ENCODE measurements around the gene LY6G5C. TPM values are rescaled to one million over a fixed set of nuclear protein-coding genes. Genes with fewer than 3 reads are reported as not detected.
A peak's percentile ranks its signal among the peaks of the same experiment; 100 is the strongest.

The LY6G5C gene
- total RNA-seq, 1 experiment from 2014 or later, result 0.62 TPM

DNA sequence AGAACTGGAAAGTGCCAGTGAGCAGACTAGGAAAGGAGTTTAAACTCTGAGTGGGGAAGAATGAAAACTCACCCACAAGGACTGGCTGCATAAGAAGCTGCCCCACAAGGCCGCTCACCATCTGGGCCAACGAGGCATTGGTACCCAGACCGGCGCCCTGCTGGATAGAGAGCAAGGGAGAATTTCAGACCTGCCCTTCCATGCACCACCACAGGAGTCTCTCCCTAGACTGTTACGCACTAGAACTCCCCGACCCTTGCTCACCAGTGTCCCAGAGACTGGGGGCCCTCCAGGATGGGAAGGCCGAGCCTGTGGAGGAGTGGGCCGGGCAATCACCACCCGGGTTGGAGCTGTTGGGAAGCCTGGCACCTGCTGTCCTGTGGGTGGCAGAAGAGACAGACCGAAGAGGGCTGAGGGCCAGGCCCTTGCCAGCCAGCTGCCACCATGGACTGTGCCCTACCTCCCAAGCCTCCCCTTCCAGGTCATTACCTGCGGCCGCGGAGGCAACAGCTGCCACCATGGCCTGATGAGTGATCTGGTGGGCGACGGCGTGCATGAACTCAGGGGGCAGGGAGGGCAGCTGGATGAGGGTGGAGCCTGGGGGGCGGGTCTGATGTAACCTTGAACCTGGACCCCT is 36.9 kb downstream of the LY6G5C start:
- peaks cover 30% of the 10 kb centered on the region for H3K36me3 ChIP-seq (ENCODE audit: control insufficient read depth, insufficient read depth, low read length)
- no peak overlapping the region for H3K4me3 ChIP-seq (ENCODE audit: low read depth in 2 of 2, low read length in 2 of 2)
- in situ Hi-C loops (cut with HindIII; ENCODE audit: low pct_unique_long_range_greater_than_20kb, low sequenced_read_pairs), result no loop called here
- no peaks in the 10 kb centered on the region for H3K27me3 ChIP-seq (ENCODE audit: control insufficient read depth, insufficient read depth, low read length)
- ChIA-PET POLR2A (no interaction called here), CTCF (interaction anchor here (0.6 kb wide), 1 partner anchor 209 kb away, joined by 3 read pairs; no protein-coding TSS in a partner anchor)
- ATAC-seq (0 out of 2 replicates have a peak, but pooled peaks have one; percentile 38), DNase-seq (ENCODE audit: low read depth, low spot score) (no peak)
- H3K9me3 ChIP-seq (ENCODE audit: control insufficient read depth, insufficient read depth, low read depth, low read length), result no peaks in the 10 kb centered on the region
- no peaks in the 10 kb centered on the region for H3K4me1 ChIP-seq (ENCODE audit: control insufficient read depth, insufficient read depth, low read length)
- TF ChIP-seq SIN3A (IDR thresholded peaks at IDR 0.05; ENCODE audit: borderline replicate concordance, insufficient read depth, low read depth, low read length), result no peak
- TF ChIP-seq, protein P1, sequence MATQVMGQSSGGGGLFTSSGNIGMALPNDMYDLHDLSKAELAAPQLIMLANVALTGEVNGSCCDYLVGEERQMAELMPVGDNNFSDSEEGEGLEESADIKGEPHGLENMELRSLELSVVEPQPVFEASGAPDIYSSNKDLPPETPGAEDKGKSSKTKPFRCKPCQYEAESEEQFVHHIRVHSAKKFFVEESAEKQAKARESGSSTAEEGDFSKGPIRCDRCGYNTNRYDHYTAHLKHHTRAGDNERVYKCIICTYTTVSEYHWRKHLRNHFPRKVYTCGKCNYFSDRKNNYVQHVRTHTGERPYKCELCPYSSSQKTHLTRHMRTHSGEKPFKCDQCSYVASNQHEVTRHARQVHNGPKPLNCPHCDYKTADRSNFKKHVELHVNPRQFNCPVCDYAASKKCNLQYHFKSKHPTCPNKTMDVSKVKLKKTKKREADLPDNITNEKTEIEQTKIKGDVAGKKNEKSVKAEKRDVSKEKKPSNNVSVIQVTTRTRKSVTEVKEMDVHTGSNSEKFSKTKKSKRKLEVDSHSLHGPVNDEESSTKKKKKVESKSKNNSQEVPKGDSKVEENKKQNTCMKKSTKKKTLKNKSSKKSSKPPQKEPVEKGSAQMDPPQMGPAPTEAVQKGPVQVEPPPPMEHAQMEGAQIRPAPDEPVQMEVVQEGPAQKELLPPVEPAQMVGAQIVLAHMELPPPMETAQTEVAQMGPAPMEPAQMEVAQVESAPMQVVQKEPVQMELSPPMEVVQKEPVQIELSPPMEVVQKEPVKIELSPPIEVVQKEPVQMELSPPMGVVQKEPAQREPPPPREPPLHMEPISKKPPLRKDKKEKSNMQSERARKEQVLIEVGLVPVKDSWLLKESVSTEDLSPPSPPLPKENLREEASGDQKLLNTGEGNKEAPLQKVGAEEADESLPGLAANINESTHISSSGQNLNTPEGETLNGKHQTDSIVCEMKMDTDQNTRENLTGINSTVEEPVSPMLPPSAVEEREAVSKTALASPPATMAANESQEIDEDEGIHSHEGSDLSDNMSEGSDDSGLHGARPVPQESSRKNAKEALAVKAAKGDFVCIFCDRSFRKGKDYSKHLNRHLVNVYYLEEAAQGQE (IDR thresholded peaks at IDR 0.05; ENCODE audit: insufficient read depth in 1 of 2, low read depth in 2 of 2, low read length in 1 of 2), result no peak
- no peak for TF ChIP-seq POLR2AphosphoS5 (IDR thresholded peaks at IDR 0.05; ENCODE audit: low read depth, low read length)
- TF ChIP-seq, protein P2, sequence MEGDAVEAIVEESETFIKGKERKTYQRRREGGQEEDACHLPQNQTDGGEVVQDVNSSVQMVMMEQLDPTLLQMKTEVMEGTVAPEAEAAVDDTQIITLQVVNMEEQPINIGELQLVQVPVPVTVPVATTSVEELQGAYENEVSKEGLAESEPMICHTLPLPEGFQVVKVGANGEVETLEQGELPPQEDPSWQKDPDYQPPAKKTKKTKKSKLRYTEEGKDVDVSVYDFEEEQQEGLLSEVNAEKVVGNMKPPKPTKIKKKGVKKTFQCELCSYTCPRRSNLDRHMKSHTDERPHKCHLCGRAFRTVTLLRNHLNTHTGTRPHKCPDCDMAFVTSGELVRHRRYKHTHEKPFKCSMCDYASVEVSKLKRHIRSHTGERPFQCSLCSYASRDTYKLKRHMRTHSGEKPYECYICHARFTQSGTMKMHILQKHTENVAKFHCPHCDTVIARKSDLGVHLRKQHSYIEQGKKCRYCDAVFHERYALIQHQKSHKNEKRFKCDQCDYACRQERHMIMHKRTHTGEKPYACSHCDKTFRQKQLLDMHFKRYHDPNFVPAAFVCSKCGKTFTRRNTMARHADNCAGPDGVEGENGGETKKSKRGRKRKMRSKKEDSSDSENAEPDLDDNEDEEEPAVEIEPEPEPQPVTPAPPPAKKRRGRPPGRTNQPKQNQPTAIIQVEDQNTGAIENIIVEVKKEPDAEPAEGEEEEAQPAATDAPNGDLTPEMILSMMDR (IDR thresholded peaks at IDR 0.05), result no peak
- TF ChIP-seq TCF7L2 (IDR thresholded peaks at IDR 0.05; ENCODE audit: low read depth, low read length), result no peak
- no peak overlapping the region for H3K27ac ChIP-seq (ENCODE audit: low read length)
- intact Hi-C loops (cut with micrococcal nuclease; ENCODE audit: unreplicated experiment), result no loop called here
- BruUV-seq (replicated peaks), result no TSS peak

DNA sequence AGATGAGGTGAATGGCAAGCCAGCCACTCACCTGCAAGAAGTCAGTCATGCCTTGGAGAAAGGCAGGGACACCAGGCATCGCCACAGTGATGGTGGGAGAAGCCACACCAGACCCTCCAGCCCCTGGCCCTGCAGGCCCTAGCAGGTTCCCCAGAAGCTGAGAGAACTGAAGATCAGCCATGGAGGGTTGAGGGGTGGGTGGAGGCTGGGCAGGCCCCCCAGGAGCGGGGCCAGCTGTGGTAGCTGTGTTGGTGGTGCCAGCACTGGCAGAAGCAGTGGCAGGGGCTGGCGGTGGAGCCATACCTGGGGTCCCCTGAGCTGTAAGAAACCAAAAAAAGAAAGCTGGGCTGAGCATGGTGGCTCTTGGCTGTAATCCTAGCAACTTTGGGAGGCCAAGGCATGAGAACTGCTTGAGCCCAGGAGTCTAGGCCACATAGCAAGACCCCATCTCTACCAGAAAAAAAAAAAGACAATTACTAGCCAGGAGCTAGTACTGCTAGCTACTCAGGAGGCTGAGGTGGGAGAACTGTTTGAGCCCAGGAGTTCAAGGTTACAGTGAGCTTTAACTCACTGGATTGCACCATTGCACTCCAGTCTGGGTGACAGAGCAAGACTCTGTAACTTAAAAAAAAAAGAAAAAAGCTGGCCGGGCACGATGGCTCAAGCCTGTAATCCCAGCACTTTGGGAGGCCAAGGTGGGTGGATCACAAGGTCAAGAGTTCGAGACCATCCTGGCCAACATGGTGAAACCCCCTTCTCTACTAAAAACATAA is 37.9 kb downstream of the LY6G5C start:
- no peak overlapping the region for H3K4me3 ChIP-seq (ENCODE audit: low read depth in 2 of 2, low read length in 2 of 2)
- ATAC-seq (no peak), DNase-seq (ENCODE audit: low read depth, low spot score) (no peak)
- ChIA-PET CTCF (no interaction called here), POLR2A (no interaction called here)
- TF ChIP-seq, protein P1 (IDR thresholded peaks at IDR 0.05; ENCODE audit: insufficient read depth in 1 of 2, low read depth in 2 of 2, low read length in 1 of 2), result no peak
- TF ChIP-seq POLR2AphosphoS5 (IDR thresholded peaks at IDR 0.05; ENCODE audit: low read depth, low read length) (no peak), SIN3A (IDR thresholded peaks at IDR 0.05; ENCODE audit: borderline replicate concordance, insufficient read depth, low read depth, low read length) (no peak), TCF7L2 (IDR thresholded peaks at IDR 0.05; ENCODE audit: low read depth, low read length) (no peak)
- TF ChIP-seq, protein P2 (IDR thresholded peaks at IDR 0.05), result no peak
- peaks cover 20% of the 10 kb centered on the region for H3K36me3 ChIP-seq (ENCODE audit: control insufficient read depth, insufficient read depth, low read length)
- no peaks in the 10 kb centered on the region for H3K9me3 ChIP-seq (ENCODE audit: control insufficient read depth, insufficient read depth, low read depth, low read length)
- in situ Hi-C loops (cut with HindIII; ENCODE audit: low pct_unique_long_range_greater_than_20kb, low sequenced_read_pairs) (no loop called here), intact Hi-C loops (cut with micrococcal nuclease; ENCODE audit: unreplicated experiment) (no loop called here)
- no peak overlapping the region for H3K27ac ChIP-seq (ENCODE audit: low read length)
- H3K27me3 ChIP-seq (ENCODE audit: control insufficient read depth, insufficient read depth, low read length), result no peaks in the 10 kb centered on the region
- no peaks in the 10 kb centered on the region for H3K4me1 ChIP-seq (ENCODE audit: control insufficient read depth, insufficient read depth, low read length)
- no TSS peak for BruUV-seq (replicated peaks)

All from Panc1 (cell line).